GM21619 (cell line): ENCODE data around the gene SFXN1.
A peak's percentile ranks its signal among the peaks of the same experiment; 100 is the strongest.

Experiments
- ATAC-seq: cut with Tn5 transposase; IDR thresholded peaks from one replicate; pipeline ENCODE4 v1.9.1; 2021; ENCODE audit not compliant: unreplicated experiment

The SFXN1 gene

DNA sequence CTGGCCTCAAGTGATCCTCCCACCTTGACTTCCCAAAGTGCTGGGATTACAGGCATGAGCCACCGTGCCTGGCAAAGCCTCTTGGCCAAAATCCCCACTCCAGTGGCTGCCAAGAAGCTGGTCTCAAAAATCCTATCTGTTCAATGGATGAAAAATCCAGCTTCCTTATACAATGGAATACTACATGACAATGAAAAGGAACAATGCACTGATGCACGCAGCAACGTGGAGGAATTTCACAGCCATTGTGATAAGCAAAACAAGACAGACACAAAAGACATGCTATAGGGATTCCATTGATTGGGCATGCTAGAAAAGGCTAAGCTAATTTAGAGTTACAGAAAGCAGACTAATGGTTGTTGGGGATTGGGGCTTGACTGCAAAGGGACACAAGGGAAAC, 13.1 kb upstream of the SFXN1 start:
- no peak for ATAC-seq

DNA sequence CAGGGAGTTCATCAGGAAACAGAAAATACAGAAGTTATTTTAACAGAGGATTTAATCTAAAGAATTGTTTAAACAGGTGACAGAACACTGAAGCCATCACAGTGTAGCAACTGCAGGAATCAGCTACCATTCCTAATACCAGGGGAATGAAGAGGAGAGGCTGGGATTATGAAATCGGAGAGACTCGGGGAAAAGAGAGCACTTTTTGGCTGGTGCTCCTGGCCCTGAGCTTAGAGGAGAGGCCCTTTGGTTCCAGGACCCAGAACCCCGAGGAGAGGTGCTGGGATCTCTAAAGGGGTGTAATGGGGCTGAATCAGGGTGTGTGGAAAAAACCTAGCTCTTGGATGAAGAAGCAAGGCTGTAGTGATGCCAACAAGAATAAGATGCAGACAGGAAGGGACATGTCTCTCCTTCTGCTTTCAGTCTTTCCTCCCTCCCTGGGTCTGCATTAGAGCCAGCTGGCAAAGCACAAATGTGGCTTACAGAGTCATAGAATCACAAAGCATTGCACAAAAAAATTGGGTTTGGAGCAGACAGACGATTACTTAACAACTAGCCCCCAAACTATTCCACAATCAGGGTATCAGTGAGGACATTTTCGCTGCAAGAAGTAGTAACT, 11.6 kb upstream of the SFXN1 start:
- ATAC-seq = no peak

- no peak for ATAC-seq
These were observed 10.2 kb upstream of the SFXN1 start for GRCh38 chr5:175467983-175468690.

- ATAC-seq = no peak
These were observed 9.5 kb upstream of the SFXN1 start for GRCh38 chr5:175468892-175469291.

GRCh38 chr5:175469916-175470315, 8.4 kb upstream of the SFXN1 start:
- ATAC-seq = no peak

DNA sequence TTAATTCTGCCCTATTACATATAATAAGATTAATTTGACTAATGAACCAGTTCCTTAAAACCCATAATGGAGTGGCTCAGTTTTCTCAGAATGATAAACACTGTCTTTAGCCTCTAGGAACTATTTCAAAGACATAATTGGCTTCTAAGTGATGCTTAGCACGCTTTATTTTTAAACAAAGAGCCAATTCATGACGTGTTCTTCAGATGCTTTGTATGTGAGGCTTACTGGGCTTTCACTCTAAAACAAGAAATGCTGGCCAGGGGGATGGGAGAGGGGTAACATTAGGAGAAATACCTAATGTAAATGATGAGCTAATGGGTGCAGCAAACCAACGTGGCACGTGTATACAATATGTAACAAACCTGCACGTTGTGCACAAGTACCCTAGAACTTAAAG, 7.6 kb upstream of the SFXN1 start:
- no peak for ATAC-seq

DNA sequence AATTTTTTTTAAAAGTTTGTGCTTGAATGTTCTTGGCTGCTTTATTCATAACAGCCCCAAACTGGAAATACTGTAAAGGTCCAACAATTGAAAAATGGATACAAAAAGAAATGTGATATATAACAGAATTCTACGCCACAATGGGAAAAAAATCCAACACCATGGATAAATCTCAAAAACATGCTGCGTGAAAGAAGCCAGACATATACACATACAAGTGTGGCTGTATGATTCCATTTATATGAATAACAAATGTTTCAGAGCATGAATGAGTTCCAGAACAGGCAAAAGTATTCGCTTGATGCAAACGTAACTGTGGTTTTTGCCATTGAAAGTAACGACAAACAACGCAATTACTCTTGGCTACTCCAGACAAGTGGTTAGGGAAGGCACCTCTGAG, 7.2 kb upstream of the SFXN1 start:
- no peak for ATAC-seq

DNA sequence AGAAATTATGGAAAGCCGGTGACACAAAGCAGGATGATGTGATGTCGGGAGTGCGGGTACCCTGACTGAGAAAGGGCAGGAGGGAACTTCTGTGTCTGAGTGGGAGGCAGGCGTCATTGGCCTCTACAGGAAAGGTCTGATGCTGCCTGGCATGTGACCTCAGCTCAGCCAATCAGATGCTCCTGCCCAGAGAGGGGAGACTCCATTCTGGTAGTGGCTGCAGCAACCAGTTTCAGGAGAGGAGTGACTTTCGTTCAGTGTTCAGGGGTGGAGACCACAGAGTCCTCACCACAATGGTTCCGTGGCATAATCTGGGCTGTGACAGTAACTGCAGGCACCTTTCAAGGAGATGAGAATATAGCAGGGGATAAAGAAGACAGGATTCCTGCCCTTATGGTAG, 6.7 kb upstream of the SFXN1 start:
- ATAC-seq = peak; percentile 57

GRCh38 chr5:175472378-175472777, 6.0 kb upstream of the SFXN1 start:
- ATAC-seq = no peak

GRCh38 chr5:175475248-175475647, 3.1 kb upstream of the SFXN1 start:
- no peak for ATAC-seq

GRCh38 chr5:175477440-175477839, 920 bp upstream of the SFXN1 start:
- no peak for ATAC-seq

DNA sequence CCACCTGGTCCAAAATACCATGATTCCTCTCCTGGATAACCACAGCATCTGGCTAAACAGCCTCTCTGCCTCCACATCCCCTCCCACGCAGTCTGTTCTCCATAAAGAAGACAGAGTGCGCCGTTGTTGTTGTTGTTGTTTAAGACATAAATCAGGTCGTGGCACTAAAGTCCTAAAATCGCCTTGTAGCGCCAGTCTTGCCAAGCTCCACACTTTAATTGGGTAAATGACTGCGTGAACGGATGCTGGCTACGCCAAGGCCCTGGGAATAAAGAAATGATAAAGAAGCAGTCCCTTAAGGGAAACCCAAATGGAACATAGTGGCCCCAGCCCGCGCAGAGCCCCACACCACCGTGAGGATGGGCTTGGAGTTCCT, 364 bp upstream of the SFXN1 start:
- ATAC-seq = no peak

DNA sequence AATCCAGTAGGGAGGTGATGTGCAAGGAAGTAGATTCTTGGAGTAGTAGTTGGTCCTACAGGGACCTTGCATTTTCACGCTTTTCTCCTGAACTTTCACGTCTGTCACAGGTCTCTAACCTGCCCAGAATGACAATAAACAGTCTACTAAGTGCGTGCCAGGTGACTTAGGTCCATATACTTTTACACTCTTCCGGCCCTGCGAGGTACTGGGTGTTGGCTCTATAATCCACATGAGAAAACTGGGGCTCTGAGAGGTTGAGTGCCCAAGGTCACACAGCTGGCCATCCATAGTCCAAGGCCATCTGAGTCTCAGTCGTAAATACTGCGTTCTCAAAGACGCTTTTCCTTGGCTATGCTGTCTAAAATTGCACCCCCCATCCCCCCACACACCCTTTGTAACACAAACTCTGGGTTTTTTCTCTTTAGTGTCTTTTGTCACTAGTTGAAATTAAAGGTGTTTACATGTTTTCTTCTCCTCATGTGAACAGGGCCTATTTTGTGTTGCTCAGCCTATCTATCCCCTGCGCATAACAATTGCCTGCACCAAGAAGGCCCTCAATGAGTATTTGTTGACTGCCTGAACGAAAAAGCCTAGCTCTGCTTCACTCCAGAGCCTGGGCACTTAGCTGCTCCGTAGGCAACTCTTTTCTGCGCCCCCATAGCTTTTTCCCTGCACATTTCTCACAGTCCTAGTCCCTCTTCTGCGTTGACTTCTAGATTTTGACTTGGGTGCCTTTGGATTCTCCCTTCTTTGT, 943 bp downstream of the SFXN1 start:
- peak; percentile 10 for ATAC-seq

DNA sequence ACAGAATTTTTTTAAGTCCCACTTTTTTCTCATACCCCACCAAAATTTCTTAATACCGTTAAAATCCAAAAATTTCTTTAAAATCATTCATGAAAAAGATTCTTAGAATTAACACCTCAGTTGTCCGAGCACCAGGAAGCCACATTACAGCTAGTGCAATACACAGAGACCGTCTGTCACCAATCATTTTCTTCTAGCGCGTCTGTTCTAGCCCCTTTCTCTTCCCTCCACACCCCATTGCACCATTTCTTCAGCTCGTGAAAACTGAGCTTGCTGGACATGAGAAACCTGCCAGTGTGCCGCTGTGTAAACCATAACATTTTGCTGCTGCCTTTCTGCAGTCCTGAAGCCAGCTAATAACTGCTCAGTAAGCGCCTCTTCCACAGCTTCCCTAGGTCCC, 5.0 kb downstream of the SFXN1 start:
- no peak for ATAC-seq

DNA sequence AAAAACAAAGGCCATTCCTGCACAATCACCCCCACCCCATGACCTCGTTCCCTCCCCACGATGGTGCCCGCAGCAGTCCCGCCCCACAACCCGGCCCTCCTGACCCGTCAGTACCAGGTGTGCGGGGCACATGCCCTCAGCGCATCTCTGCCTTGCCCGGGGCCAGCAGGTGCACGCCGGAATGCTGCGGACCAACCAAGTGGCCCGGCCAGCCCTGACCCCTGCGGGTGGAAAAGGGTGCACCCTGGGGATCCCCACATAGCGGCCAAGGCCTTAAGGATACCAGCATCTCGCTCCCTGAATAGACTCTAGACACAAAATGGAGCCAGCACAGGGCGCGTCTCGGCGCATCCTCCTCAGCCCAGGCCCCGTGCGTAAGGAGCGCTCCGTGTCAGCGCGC, 6.0 kb downstream of the SFXN1 start:
- ATAC-seq = no peak

DNA sequence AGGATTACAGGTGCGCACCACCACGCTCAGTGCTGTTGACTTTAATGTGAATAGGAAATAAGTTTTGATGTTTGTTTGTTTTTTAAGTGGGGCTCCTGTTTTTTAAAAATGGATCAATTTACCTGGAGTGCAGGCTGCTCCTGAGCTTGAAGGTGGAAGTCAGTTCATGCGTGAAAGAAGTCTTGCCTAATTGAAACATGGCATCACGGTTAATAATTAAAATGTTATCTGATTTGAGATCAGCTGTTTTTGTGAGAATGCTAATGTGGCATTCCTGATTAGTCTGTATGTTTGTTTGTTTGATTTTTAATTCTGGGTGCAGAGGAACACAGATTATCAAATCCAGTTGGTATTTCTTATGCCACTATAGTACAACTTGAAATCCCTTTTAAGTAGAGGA, 6.5 kb downstream of the SFXN1 start:
- no peak for ATAC-seq

DNA sequence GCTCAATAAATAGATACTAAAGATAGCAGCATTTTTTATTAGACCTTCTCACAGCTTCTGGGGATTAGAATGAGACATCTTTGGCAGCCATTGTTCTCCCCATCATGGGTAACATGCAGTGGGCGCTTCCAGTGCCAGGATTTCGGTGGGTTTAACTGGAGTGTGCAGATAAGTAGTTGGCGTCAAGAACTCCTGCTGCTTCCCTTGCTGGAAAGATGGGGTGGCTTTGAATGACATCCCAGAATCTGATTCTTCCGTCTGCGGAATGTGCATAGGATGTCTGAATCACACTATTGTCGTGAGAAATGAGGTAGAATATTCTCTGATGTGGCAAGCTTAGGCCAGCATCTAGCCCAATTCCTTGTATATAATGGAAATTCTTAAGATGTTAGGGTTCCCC, 7.3 kb downstream of the SFXN1 start:
- no peak for ATAC-seq

GRCh38 chr5:175487514-175488222, 9.3 kb downstream of the SFXN1 start:
- ATAC-seq = no peak

DNA sequence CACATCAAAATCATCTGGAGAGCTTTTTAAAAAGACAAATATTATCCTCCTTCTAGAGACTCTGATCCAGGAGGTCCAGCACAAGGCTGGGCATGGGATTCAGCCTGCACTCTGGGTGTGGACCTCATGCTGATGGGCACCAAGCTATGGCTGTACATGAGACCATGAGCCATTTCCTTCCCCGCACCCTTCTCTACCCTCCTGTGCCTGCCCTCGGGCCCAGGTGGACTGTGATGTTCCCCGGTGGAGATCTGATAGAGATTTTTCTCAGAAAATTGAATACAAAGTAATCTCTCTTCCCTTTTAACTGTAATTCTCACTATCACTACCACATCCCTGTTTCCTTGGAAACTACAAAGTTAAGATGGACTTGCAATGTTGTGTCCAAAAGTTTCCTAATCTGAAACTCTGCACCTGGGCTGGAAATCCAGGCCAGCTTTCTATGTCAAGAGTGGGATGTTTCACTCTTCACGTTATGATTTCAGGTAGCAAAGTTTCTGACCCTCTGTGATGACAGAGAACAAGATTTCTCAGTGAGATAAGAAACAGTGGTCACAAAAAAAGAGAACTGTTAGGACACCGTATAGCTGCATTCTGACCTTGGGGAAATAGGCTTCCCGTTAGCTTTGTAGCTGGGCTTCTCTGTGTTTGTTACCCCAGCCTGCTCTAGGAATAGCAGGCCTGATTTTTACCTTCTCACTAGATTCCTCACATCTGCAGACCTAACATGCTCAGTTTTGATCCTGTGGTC, 11.5 kb downstream of the SFXN1 start:
- no peak for ATAC-seq

- no peak for ATAC-seq
These were observed 12.9 kb downstream of the SFXN1 start for GRCh38 chr5:175491223-175491622.

GRCh38 chr5:175493260-175493659, 14.9 kb downstream of the SFXN1 start:
- ATAC-seq = no peak
